HepG2 (cell line): Measurements from ENCODE around the gene PLIN3. TPM values are rescaled to one million over a fixed set of nuclear protein-coding genes. Genes with fewer than 3 reads are reported as not detected.

Experiments used
- AHR ChIP-seq: IDR thresholded peaks from 2 replicates; pipeline ENCODE4 v1.6.1; 2018; ENCODE audit warnings: missing genetic modification reagents, missing compliant biosample characterization
- CAMTA2 ChIP-seq: sonication (generic); formaldehyde crosslinking; IDR thresholded peaks from 2 replicates; pipeline ENCODE4 v1.4.0; 2020; ENCODE audit warnings: mild to moderate bottlenecking, missing genetic modification reagents, borderline replicate concordance
- FOSL2 ChIP-seq: sonication (generic); formaldehyde crosslinking; IDR thresholded peaks from 2 replicates; pipeline ENCODE4 v1.4.0; 2020; ENCODE audit warnings: missing genetic modification reagents
- HHEX ChIP-seq: IDR thresholded peaks from 2 replicates; pipeline ENCODE4 v1.6.1; 2016; ENCODE audit warnings: control low read depth
- IRF2 ChIP-seq: IDR thresholded peaks from 2 replicates; pipeline ENCODE4 v1.6.1; 2018; ENCODE audit warnings: missing genetic modification reagents, missing compliant biosample characterization
- IRX3 ChIP-seq: sonication (generic); formaldehyde crosslinking; IDR thresholded peaks from 2 replicates; pipeline ENCODE4 v1.8.1; 2023; ENCODE audit warnings: mild to moderate bottlenecking, low read depth, missing genetic modification reagents, borderline replicate concordance
- MAZ ChIP-seq, 2 experiments: sonication (generic) in 1 of 2; formaldehyde crosslinking in 1 of 2; IDR thresholded peaks; 2 replicates each; pipeline versions ENCODE4 v1.5.0 to v1.6.1; 2012 to 2020; ENCODE audit warnings: low read depth in 2 of 2, mild to moderate bottlenecking in 2 of 2, borderline replicate concordance in 1 of 2, improper control_type of control experiment in 1 of 2, low read length in 1 of 2, missing genetic modification reagents in 1 of 2, moderate library complexity in 1 of 2
- MTF2 ChIP-seq: sonication (generic); formaldehyde crosslinking; IDR thresholded peaks from 2 replicates; pipeline ENCODE4 v1.5.0; 2020; ENCODE audit warnings: missing genetic modification reagents, borderline replicate concordance
- NFIC ChIP-seq: IDR thresholded peaks from 2 replicates; pipeline ENCODE4 v1.6.1; 2012; ENCODE audit warnings: mild to moderate bottlenecking, low read length, inconsistent platforms
- NR0B2 ChIP-seq: sonication (generic); formaldehyde crosslinking; IDR thresholded peaks from 2 replicates; pipeline ENCODE4 v1.4.0; 2020; ENCODE audit warnings: mild to moderate bottlenecking, missing genetic modification reagents
- SIX4 ChIP-seq: sonication (generic); formaldehyde crosslinking; IDR thresholded peaks from 2 replicates; pipeline ENCODE4 v1.4.0; 2020; ENCODE audit warnings: missing genetic modification reagents
- SMYD3 ChIP-seq: sonication (generic); formaldehyde crosslinking; IDR thresholded peaks from 2 replicates; pipeline ENCODE4 v1.8.1; 2023; ENCODE audit warnings: mild to moderate bottlenecking, missing genetic modification reagents
- STAT5B ChIP-seq: sonication (generic); formaldehyde crosslinking; IDR thresholded peaks from 2 replicates; pipeline ENCODE4 v1.4.0; 2020; ENCODE audit warnings: missing genetic modification reagents
- ZFP1 ChIP-seq: IDR thresholded peaks from 2 replicates; pipeline ENCODE4 v1.6.1; 2016
- ZFP41 ChIP-seq: sonication (generic); formaldehyde crosslinking; IDR thresholded peaks from 2 replicates; pipeline ENCODE4 v1.4.0; 2020; ENCODE audit warnings: mild to moderate bottlenecking, missing genetic modification reagents, borderline replicate concordance
- ZNF101 ChIP-seq: sonication (generic); formaldehyde crosslinking; IDR thresholded peaks from 2 replicates; pipeline ENCODE4 v1.4.0; 2020; ENCODE audit warnings: mild to moderate bottlenecking, low read depth, missing genetic modification reagents, borderline replicate concordance
- ZNF235 ChIP-seq: sonication (generic); formaldehyde crosslinking; IDR thresholded peaks from 2 replicates; pipeline ENCODE4 v1.8.1; 2023; ENCODE audit warnings: mild to moderate bottlenecking, missing genetic modification reagents, borderline replicate concordance
- ZNF251 ChIP-seq: sonication (generic); formaldehyde crosslinking; IDR thresholded peaks from 2 replicates; pipeline ENCODE4 v1.9.0; 2021; ENCODE audit warnings: mild to moderate bottlenecking, missing genetic modification reagents
- ZNF253 ChIP-seq: sonication (generic); formaldehyde crosslinking; IDR thresholded peaks from 2 replicates; pipeline ENCODE4 v1.8.0; 2022; ENCODE audit warnings: mild to moderate bottlenecking, missing genetic modification reagents, borderline replicate concordance
- ZNF530 ChIP-seq: sonication (generic); formaldehyde crosslinking; IDR thresholded peaks from 2 replicates; pipeline ENCODE4 v1.5.0; 2020; ENCODE audit warnings: low read depth, mild to moderate bottlenecking, missing genetic modification reagents
- ZNF720 ChIP-seq: sonication (generic); formaldehyde crosslinking; IDR thresholded peaks from 2 replicates; pipeline ENCODE4 v1.4.0; 2020; ENCODE audit warnings: missing genetic modification reagents
- ZNF776 ChIP-seq: sonication (generic); formaldehyde crosslinking; IDR thresholded peaks from 2 replicates; pipeline ENCODE4 v1.4.0; 2020; ENCODE audit warnings: mild to moderate bottlenecking, missing genetic modification reagents
- ZNF816 ChIP-seq: sonication (generic); formaldehyde crosslinking; IDR thresholded peaks from 2 replicates; pipeline ENCODE4 v1.8.0; 2022; ENCODE audit warnings: missing genetic modification reagents, mild to moderate bottlenecking, borderline replicate concordance
- polyA plus RNA-seq, 8 experiments: library from polyadenylated mRNA; depleted of rRNA in 3 of 8; stranded (reverse) in 7 of 8; unstranded in 1 of 8; fragments of >200 nt; fragmentation: Illumina TruSeq in 4 of 8; extraction: Trizol in 4 of 8; gene quantifications; 2 replicates each; pipeline versions ENCODE4 v1.2.1 to v1.2.3, GENCODE V29; 2011 to 2016; ENCODE audit warnings: low read depth in 4 of 8, missing spikeins in 1 of 8, mixed read lengths in 1 of 8; ENCODE audit not compliant: insufficient read depth in 1 of 8
- total RNA-seq, 5 experiments: library from RNA; depleted of rRNA; stranded (reverse); fragments of >200 nt; fragmentation: Illumina TruSeq; extraction: Trizol; gene quantifications; 2 replicates each; pipeline ENCODE4 v1.2.3, GENCODE V29; 2016; ENCODE audit warnings: low read depth in 1 of 5
- TF ChIP-seq, protein P1 (sequence below): sonication (generic); formaldehyde crosslinking; IDR thresholded peaks from 2 replicates; pipeline ENCODE4 v1.9.0; 2021; ENCODE audit warnings: missing genetic modification reagents, borderline replicate concordance
- TF ChIP-seq, protein P2 (sequence below): IDR thresholded peaks from 2 replicates; pipeline ENCODE4 v1.6.1; 2016; ENCODE audit warnings: missing compliant biosample characterization, missing genetic modification reagents, borderline replicate concordance
- TF ChIP-seq, protein P3 (sequence below): IDR thresholded peaks from 2 replicates; pipeline ENCODE4 v1.6.1; 2018; ENCODE audit warnings: missing genetic modification reagents

Gene PLIN3
- total and polyA plus RNA-seq, 2 of the 13 experiments (the other 11 are each of a cell fraction or from before 2014, with no cell fraction given), result 49.3 to 57.9 TPM

GRCh38 chr19:4815426-4816201 is 51.9 kb downstream of the PLIN3 start (continued):
- TF ChIP-seq ZNF101 (no peak), HHEX (CRISPR knock-in tag) (no peak), NFIC (no peak), ZNF776 (CRISPR knock-in tag) (no peak), STAT5B (no peak), IRX3 (no peak), ZFP41 (0 out of 2 replicates have a peak, but pooled peaks have one; percentile 24), ZNF253 (CRISPR knock-in tag) (0 out of 2 replicates have a peak, but pooled peaks have one; percentile 18), CAMTA2 (CRISPR knock-in tag) (no peak), AHR (no peak), SIX4 (CRISPR knock-in tag) (no peak), FOSL2 (peak; percentile 13; the same call in 1 of the 2 replicates), MTF2 (no peak), ZNF251 (CRISPR knock-in tag) (no peak), IRF2 (peak; percentile 58; the same call in 1 of the 2 replicates), MAZ (IDR thresholded peaks at IDR 0.05; ENCODE audit: borderline replicate concordance, low read depth, low read length) (no peak), MAZ (CRISPR knock-in tag; IDR thresholded peaks at IDR 0.05; ENCODE audit: low read depth) (no peak), ZFP1 (CRISPR knock-in tag) (no peak), NR0B2 (CRISPR knock-in tag) (no peak), ZNF720 (no peak), ZNF816 (CRISPR knock-in tag) (no peak), SMYD3 (no peak), ZNF530 (no peak), ZNF235 (CRISPR knock-in tag) (no peak)
- TF ChIP-seq, protein P1, sequence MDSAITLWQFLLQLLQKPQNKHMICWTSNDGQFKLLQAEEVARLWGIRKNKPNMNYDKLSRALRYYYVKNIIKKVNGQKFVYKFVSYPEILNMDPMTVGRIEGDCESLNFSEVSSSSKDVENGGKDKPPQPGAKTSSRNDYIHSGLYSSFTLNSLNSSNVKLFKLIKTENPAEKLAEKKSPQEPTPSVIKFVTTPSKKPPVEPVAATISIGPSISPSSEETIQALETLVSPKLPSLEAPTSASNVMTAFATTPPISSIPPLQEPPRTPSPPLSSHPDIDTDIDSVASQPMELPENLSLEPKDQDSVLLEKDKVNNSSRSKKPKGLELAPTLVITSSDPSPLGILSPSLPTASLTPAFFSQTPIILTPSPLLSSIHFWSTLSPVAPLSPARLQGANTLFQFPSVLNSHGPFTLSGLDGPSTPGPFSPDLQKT (CRISPR knock-in tag), result no peak
- TF ChIP-seq, protein P2, sequence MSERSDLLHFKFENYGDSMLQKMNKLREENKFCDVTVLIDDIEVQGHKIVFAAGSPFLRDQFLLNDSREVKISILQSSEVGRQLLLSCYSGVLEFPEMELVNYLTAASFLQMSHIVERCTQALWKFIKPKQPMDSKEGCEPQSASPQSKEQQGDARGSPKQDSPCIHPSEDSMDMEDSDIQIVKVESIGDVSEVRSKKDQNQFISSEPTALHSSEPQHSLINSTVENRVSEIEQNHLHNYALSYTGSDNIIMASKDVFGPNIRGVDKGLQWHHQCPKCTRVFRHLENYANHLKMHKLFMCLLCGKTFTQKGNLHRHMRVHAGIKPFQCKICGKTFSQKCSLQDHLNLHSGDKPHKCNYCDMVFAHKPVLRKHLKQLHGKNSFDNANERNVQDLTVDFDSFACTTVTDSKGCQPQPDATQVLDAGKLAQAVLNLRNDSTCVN (CRISPR knock-in tag), result no peak; the same call in 1 of the 2 replicates
- TF ChIP-seq, protein P3, sequence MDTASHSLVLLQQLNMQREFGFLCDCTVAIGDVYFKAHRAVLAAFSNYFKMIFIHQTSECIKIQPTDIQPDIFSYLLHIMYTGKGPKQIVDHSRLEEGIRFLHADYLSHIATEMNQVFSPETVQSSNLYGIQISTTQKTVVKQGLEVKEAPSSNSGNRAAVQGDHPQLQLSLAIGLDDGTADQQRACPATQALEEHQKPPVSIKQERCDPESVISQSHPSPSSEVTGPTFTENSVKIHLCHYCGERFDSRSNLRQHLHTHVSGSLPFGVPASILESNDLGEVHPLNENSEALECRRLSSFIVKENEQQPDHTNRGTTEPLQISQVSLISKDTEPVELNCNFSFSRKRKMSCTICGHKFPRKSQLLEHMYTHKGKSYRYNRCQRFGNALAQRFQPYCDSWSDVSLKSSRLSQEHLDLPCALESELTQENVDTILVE (CRISPR knock-in tag), result peak; percentile 70; the same call in 1 of the 2 replicates
